Fibroblast of villous mesenchyme (primary cell): Measurements from ENCODE around the gene ELP4. TPM values are rescaled to one million over a fixed set of nuclear protein-coding genes. Genes with fewer than 3 reads are reported as not detected.

Source experiments
- DNase-seq: peaks from one replicate; pipeline ENCODE4 v3.0.0-alpha.2; 2010; ENCODE audit warnings: low read depth
- H3K4me3 ChIP-seq: 2 replicates; pipeline ENCODE4 v1.5.1; 2011; ENCODE audit warnings: low read depth, mild to moderate bottlenecking, low read length
- total RNA-seq: library from RNA; depleted of rRNA; stranded (reverse); fragments of >200 nt; gene quantifications from 2 replicates; pipeline ENCODE4 v1.2.3, GENCODE V29; 2012
- TF ChIP-seq, protein P1 (sequence below): IDR thresholded peaks from 2 replicates; pipeline ENCODE4 v1.5.1; 2012; ENCODE audit warnings: low read depth, mild to moderate bottlenecking, low read length; ENCODE audit not compliant: insufficient read depth

ELP4 gene
- total RNA-seq, 1 donor: 19.0 TPM

DNA sequence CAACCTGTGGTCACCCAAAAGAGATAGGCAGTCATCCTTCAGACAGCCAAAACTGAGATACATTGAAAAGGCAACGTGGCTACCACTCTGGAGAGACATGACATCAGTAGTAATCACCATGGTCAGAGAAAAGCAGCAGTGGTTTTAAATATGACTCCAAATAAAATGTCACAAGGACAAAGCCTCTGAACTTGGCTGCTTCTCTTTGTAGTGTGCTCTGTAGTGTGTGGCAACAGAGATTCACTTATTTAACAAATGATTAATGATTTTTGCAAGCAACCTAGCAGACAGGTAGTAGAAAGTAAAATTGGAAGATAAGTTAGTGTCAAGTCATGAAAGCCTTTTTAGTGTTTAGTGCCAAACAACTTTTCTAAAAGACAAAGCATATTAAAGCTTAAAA, 238.0 kb downstream of the ELP4 start:
- TF ChIP-seq, protein P1, sequence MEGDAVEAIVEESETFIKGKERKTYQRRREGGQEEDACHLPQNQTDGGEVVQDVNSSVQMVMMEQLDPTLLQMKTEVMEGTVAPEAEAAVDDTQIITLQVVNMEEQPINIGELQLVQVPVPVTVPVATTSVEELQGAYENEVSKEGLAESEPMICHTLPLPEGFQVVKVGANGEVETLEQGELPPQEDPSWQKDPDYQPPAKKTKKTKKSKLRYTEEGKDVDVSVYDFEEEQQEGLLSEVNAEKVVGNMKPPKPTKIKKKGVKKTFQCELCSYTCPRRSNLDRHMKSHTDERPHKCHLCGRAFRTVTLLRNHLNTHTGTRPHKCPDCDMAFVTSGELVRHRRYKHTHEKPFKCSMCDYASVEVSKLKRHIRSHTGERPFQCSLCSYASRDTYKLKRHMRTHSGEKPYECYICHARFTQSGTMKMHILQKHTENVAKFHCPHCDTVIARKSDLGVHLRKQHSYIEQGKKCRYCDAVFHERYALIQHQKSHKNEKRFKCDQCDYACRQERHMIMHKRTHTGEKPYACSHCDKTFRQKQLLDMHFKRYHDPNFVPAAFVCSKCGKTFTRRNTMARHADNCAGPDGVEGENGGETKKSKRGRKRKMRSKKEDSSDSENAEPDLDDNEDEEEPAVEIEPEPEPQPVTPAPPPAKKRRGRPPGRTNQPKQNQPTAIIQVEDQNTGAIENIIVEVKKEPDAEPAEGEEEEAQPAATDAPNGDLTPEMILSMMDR: no peak
- DNase-seq: no peak
- H3K4me3 ChIP-seq: no peak overlapping the region

DNA sequence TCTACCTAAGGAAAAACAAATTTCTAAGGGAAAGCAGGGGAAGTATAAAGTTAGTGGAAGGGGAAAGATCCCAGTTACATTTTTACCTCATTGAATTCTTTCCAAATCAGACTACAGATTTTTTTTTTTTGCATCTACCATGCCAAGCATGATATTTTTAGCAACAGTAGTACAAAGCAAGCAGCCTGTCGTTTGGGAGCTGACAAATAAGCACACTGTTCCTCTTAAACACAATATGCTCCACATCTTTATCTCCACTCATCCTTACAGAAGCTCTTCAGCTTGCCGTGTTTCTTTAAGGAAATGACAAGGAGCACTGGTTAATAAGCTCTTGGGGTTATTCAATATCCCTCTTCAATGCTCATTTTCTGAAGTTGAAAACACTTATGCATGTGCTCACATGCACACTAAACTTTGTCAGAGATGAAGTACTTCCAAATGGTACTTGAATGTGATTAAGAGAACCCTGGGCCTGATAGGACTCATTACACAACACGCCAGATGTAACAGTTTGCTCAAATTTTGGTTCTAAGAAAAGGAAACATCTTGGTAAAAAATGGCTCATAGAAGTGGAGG, 247.8 kb downstream of the ELP4 start:
- H3K4me3 ChIP-seq: no peak overlapping the region
- no peak for DNase-seq
- TF ChIP-seq, protein P1: no peak

DNA sequence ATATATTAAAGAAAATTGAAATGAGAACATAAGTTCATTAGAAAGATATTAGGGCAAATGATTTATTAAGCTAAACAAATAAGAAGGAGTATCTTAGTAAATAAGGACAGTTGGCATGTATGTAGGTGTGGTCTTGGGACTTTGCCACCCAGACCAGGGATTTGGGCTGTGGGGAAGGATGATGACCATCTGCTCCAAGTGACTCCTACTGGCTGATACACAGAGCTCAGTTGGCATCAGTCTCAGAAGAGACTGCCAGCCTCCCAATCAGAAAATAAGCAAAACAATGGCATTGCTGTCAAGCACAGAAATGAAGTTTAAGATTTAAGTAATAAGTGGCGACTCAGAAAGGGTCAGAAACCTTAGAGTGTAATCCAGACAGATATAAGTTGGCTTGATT, 252.1 kb downstream of the ELP4 start:
- TF ChIP-seq, protein P1: no peak
- DNase-seq: no peak
- H3K4me3 ChIP-seq: no peak overlapping the region

DNA sequence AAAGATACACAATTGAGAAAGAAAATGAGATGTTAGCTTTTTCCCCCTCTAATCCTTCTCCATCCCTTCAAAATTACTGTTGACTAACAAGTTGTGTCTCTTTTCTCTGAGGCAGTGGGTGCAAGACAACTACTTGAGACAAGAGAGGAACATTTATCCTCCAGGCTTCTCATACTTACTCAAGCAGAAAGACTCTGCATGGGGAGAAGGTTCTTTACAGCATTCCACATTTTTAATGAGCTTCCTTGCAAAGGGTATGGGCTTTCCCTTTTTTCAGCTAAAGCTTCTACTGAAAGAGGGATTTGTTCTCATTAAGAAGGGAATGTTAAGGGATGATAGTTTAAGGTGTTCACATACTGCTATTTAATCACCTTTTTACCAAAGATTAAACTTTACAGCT, 253.7 kb downstream of the ELP4 start:
- DNase-seq: no peak
- TF ChIP-seq, protein P1: no peak
- no peak overlapping the region for H3K4me3 ChIP-seq

DNA sequence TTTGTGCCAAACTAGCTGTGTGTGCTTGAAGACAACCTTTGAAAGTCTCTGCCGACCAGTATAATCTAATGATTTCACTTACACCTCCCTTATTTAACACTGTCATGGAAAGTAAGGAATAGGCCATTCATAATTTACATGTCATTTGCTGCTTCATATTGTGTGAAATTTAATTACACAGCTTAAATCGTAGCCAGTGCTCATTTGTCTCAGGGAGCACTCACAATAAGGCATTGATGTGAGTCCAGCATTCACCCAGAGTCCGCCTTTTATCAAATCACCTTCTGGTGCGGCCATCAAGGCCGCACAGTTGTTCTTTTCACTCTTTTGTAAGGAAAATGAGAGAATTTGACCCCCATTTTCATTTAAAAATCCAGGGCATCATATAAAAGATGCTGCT, 254.7 kb downstream of the ELP4 start:
- TF ChIP-seq, protein P1: no peak
- DNase-seq: no peak

DNA sequence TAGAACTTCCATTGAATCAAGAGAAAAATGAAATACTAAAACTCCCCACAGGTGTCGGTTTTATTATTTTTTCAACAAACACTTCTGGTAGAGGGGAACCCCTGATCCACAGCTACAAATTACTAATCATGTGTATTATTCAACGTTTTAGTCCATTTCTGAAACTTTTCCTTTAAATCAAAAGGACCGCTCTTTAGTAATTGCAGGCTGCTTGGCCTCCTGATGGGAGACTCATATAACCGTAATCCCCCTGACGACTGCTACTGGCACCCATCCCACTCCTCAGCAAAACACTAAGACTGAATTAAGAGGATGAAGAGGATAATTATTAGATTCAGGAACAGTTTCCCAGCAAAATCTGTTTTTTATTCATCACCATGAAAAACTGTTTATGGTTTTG, 255.2 kb downstream of the ELP4 start:
- DNase-seq: no peak
- TF ChIP-seq, protein P1: no peak
- H3K4me3 ChIP-seq: no peak overlapping the region

More for the DNA sequence above, 254.7 kb downstream of the ELP4 start:
- no peak overlapping the region for H3K4me3 ChIP-seq

DNA sequence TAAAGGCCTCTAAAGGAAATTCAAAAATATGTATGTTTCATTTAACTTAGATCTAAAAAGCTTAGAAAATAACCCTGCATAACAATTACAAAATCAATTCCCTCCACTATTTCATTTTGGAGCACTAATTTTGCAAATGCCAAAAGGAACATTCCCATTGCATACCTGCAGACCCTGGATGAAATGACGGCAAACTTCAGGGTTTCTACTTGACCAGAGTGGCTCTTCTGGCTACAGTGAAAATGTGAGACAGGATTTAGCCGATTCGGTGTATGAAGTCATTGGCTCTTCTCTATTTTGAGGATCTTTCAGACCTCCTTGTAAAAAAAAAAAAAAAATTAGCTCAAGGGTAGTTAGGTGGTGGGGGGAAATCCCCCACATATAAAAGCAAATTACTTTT, 257.5 kb downstream of the ELP4 start:
- no peak for DNase-seq
- H3K4me3 ChIP-seq: no peak overlapping the region
- TF ChIP-seq, protein P1: no peak
